NB4 (cell line): ENCODE data around the gene PRAMEF1.
"Not testable (repeated sequence)": the region's sequence is repeated elsewhere in the genome, so short reads cannot be mapped to it uniquely, and the experiment has no call there.

ENCODE experiments used
- POLR2A ChIP-seq: IDR thresholded peaks from 2 replicates; pipeline ENCODE4 v1.6.1; 2011; ENCODE audit warnings: mild to moderate bottlenecking; ENCODE audit not compliant: insufficient read length; ENCODE audit errors: extremely low read depth
- TF ChIP-seq, protein P1 (sequence below): IDR thresholded peaks from one replicate; pipeline ENCODE4 v1.5.1; 2012; ENCODE audit warnings: low read depth, low read length
- TF ChIP-seq, protein P2 (sequence below): IDR thresholded peaks from 2 replicates; pipeline ENCODE4 v1.6.1; 2011; ENCODE audit warnings: low read depth, low read length

DNA sequence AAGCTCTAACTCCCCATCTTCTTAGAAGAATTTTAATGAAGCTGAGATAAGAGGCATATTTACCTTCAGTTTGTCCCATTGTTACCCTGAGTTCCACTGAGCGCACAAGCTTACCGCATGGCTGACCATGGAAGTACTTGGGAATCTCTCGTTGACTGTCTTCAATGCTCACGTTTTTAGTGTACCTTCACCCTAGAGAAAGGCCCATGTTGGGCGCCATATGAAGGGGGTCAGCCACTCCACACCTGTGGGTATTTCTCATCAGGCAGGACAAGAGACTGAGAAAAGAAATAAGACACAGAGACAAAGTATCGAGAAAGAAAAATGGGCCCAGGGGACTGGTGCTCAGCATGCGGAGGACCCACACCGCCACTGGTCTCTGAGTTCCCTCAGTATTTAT, 6.5 kb upstream of the PRAMEF1 start:
- TF ChIP-seq, protein P1, sequence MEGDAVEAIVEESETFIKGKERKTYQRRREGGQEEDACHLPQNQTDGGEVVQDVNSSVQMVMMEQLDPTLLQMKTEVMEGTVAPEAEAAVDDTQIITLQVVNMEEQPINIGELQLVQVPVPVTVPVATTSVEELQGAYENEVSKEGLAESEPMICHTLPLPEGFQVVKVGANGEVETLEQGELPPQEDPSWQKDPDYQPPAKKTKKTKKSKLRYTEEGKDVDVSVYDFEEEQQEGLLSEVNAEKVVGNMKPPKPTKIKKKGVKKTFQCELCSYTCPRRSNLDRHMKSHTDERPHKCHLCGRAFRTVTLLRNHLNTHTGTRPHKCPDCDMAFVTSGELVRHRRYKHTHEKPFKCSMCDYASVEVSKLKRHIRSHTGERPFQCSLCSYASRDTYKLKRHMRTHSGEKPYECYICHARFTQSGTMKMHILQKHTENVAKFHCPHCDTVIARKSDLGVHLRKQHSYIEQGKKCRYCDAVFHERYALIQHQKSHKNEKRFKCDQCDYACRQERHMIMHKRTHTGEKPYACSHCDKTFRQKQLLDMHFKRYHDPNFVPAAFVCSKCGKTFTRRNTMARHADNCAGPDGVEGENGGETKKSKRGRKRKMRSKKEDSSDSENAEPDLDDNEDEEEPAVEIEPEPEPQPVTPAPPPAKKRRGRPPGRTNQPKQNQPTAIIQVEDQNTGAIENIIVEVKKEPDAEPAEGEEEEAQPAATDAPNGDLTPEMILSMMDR, result not testable (repeated sequence)
- TF ChIP-seq, protein P2, sequence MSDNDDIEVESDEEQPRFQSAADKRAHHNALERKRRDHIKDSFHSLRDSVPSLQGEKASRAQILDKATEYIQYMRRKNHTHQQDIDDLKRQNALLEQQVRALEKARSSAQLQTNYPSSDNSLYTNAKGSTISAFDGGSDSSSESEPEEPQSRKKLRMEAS, result not testable (repeated sequence)
- not testable (repeated sequence) for TF ChIP-seq POLR2A
